ENCODE data around the gene HTN1.
"Not testable (repeated sequence)": the region's sequence is repeated elsewhere in the genome, so short reads cannot be mapped to it uniquely, and the experiment has no call there.

Gene HTN1

DNA sequence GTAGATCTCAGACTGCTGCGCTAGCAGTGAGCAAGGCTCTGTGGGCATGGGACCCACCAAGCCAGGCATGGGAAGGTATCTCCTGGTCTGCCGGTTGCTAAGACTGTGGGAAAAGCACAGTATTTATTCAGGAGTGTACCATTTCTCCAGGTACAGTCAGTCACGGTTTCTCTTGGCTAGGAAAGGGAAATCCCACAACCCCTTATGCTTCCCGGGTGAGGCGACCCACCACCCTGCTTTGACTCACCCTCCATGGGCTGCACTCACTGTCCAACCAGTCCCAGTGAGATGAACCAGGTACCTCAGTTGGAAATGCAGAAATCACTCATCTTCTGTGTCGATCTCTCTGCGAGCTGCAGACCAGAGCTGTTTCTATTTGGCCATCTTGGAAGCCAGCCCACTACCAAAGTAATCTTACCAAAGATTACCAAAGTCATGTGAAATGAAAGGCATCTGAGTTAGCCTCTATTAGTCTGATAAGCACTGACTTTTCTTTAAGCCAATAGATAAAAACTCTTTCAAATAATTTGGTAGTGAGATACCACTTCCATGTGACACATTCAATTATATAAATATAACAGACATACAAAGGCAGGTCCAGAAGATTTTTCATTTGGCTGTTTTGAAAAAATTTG, 8.5 kb upstream of the HTN1 start:
- H3K9me3 ChIP-seq (ENCODE audit: insufficient read depth, low read depth, low read length) = no peaks in the 10 kb centered on the region
- no peaks in the 10 kb centered on the region for H3K27me3 ChIP-seq (ENCODE audit: insufficient read depth, low read length, poor library complexity, severe bottlenecking)
- no peaks in the 10 kb centered on the region for H3F3A ChIP-seq (ENCODE audit: low read depth)
- no peaks in the 10 kb centered on the region for H4K20me1 ChIP-seq (ENCODE audit: insufficient read depth, low read length, poor library complexity, severe bottlenecking)
- TF ChIP-seq, protein P1, sequence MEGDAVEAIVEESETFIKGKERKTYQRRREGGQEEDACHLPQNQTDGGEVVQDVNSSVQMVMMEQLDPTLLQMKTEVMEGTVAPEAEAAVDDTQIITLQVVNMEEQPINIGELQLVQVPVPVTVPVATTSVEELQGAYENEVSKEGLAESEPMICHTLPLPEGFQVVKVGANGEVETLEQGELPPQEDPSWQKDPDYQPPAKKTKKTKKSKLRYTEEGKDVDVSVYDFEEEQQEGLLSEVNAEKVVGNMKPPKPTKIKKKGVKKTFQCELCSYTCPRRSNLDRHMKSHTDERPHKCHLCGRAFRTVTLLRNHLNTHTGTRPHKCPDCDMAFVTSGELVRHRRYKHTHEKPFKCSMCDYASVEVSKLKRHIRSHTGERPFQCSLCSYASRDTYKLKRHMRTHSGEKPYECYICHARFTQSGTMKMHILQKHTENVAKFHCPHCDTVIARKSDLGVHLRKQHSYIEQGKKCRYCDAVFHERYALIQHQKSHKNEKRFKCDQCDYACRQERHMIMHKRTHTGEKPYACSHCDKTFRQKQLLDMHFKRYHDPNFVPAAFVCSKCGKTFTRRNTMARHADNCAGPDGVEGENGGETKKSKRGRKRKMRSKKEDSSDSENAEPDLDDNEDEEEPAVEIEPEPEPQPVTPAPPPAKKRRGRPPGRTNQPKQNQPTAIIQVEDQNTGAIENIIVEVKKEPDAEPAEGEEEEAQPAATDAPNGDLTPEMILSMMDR (conservative IDR thresholded peaks at IDR 0.05; ENCODE audit: low read length) = no peak
- TF ChIP-seq EZH2phosphoT487 (IDR thresholded peaks at IDR 0.05; ENCODE audit: borderline replicate concordance) = no peak
- H3K79me2 ChIP-seq (ENCODE audit: insufficient read depth, low read length) = no peaks in the 10 kb centered on the region
- no peaks in the 10 kb centered on the region for H3K4me1 ChIP-seq (ENCODE audit: insufficient read depth, low read length, poor library complexity, severe bottlenecking)
- no peak overlapping the region for H3K9ac ChIP-seq (ENCODE audit: low read depth, low read length, poor library complexity, severe bottlenecking)
- no peak overlapping the region for H2AFZ ChIP-seq (ENCODE audit: low read length)
- H3K9me2 ChIP-seq (replicated peaks; ENCODE audit: low read depth, low read length) = no peaks in the 10 kb centered on the region
- H3K4me3 ChIP-seq (ENCODE audit: low read length, poor library complexity, severe bottlenecking) = no peak overlapping the region
- H3K36me3 ChIP-seq (ENCODE audit: insufficient read depth, low read length) = no peaks in the 10 kb centered on the region
- no peak overlapping the region for H3K4me2 ChIP-seq (ENCODE audit: low read depth, low read length, poor library complexity, severe bottlenecking)

DNA sequence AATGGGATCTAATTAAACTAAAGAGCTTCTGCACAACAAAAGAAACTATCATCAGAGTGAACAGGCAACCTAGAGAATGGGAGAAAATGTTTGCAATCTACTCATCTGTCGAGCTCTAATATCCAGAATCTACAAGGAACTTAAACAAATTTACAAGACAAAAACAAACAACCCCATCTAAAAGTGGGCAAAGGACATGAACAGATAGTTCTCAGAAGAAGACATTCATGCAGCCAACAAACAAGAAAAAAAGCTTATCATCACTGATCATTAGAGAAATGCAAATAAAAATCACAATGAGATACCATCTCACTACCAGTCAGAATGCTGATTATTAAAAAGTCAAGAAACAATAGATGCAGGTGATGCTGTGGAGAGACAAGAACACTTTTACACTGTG, 6.3 kb downstream of the HTN1 start:
- H3K4me2 ChIP-seq (ENCODE audit: low read depth, low read length, poor library complexity, severe bottlenecking); H3K36me3 ChIP-seq (ENCODE audit: insufficient read depth, low read length); H2AFZ ChIP-seq (ENCODE audit: low read length); H3K9me2 ChIP-seq (replicated peaks; ENCODE audit: low read depth, low read length); H3K4me1 ChIP-seq (ENCODE audit: insufficient read depth, low read length, poor library complexity, severe bottlenecking); H3K4me3 ChIP-seq (ENCODE audit: low read length, poor library complexity, severe bottlenecking); H3K9ac ChIP-seq (ENCODE audit: low read depth, low read length, poor library complexity, severe bottlenecking); H3F3A ChIP-seq (ENCODE audit: low read depth); H3K27me3 ChIP-seq (ENCODE audit: insufficient read depth, low read length, poor library complexity, severe bottlenecking); H3K9me3 ChIP-seq (ENCODE audit: insufficient read depth, low read depth, low read length); H4K20me1 ChIP-seq (ENCODE audit: insufficient read depth, low read length, poor library complexity, severe bottlenecking); H3K79me2 ChIP-seq (ENCODE audit: insufficient read depth, low read length): not testable (repeated sequence)

DNA sequence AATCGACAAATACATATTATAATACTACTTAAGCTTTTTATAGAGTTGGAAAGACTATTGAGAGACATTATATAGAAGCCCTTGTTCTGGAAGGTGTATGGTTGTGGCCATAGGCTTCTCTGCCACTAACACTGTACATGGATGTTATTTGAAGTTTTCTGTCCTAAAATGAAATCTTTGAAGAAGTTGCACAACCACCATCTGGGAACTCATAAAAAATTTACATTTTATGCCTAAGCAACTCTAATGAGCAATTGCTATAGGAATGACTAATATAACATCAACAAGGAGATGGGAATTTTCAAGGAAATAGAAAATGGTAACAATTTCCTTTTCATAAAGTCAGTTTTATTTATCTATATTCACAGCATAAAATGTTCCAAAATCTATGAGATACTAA, 7.4 kb downstream of the HTN1 start:
- no peak overlapping the region for H3K4me2 ChIP-seq (ENCODE audit: low read depth, low read length, poor library complexity, severe bottlenecking)
- TF ChIP-seq, protein P1 (conservative IDR thresholded peaks at IDR 0.05; ENCODE audit: low read length) = no peak
- no peak for TF ChIP-seq EZH2phosphoT487 (IDR thresholded peaks at IDR 0.05; ENCODE audit: borderline replicate concordance)
- no peaks in the 10 kb centered on the region for H3K27me3 ChIP-seq (ENCODE audit: insufficient read depth, low read length, poor library complexity, severe bottlenecking)
- no peaks in the 10 kb centered on the region for H3K9me3 ChIP-seq (ENCODE audit: insufficient read depth, low read depth, low read length)
- no peak overlapping the region for H3K9ac ChIP-seq (ENCODE audit: low read depth, low read length, poor library complexity, severe bottlenecking)
- no peak overlapping the region for H2AFZ ChIP-seq (ENCODE audit: low read length)
- H3K36me3 ChIP-seq (ENCODE audit: insufficient read depth, low read length) = no peaks in the 10 kb centered on the region
- no peaks in the 10 kb centered on the region for H3F3A ChIP-seq (ENCODE audit: low read depth)
- no peaks in the 10 kb centered on the region for H3K9me2 ChIP-seq (replicated peaks; ENCODE audit: low read depth, low read length)
- H3K4me3 ChIP-seq (ENCODE audit: low read length, poor library complexity, severe bottlenecking) = no peak overlapping the region
- no peaks in the 10 kb centered on the region for H3K79me2 ChIP-seq (ENCODE audit: insufficient read depth, low read length)
- no peaks in the 10 kb centered on the region for H3K4me1 ChIP-seq (ENCODE audit: insufficient read depth, low read length, poor library complexity, severe bottlenecking)
- H4K20me1 ChIP-seq (ENCODE audit: insufficient read depth, low read length, poor library complexity, severe bottlenecking) = no peaks in the 10 kb centered on the region

GRCh38 chr4:70059149-70059548, 8.9 kb downstream of the HTN1 start:
- H3K9me3 ChIP-seq (ENCODE audit: insufficient read depth, low read depth, low read length) = no peaks in the 10 kb centered on the region
- no peak overlapping the region for H3K4me2 ChIP-seq (ENCODE audit: low read depth, low read length, poor library complexity, severe bottlenecking)
- H3K36me3 ChIP-seq (ENCODE audit: insufficient read depth, low read length) = no peaks in the 10 kb centered on the region
- H3K27me3 ChIP-seq (ENCODE audit: insufficient read depth, low read length, poor library complexity, severe bottlenecking) = no peaks in the 10 kb centered on the region
- H2AFZ ChIP-seq (ENCODE audit: low read length) = no peak overlapping the region
- no peaks in the 10 kb centered on the region for H3F3A ChIP-seq (ENCODE audit: low read depth)
- H3K4me1 ChIP-seq (ENCODE audit: insufficient read depth, low read length, poor library complexity, severe bottlenecking) = no peaks in the 10 kb centered on the region
- TF ChIP-seq, protein P1 (conservative IDR thresholded peaks at IDR 0.05; ENCODE audit: low read length) = no peak
- TF ChIP-seq EZH2phosphoT487 (IDR thresholded peaks at IDR 0.05; ENCODE audit: borderline replicate concordance) = no peak
- H3K4me3 ChIP-seq (ENCODE audit: low read length, poor library complexity, severe bottlenecking) = no peak overlapping the region
- H3K9ac ChIP-seq (ENCODE audit: low read depth, low read length, poor library complexity, severe bottlenecking) = no peak overlapping the region
- H4K20me1 ChIP-seq (ENCODE audit: insufficient read depth, low read length, poor library complexity, severe bottlenecking) = no peaks in the 10 kb centered on the region
- no peaks in the 10 kb centered on the region for H3K79me2 ChIP-seq (ENCODE audit: insufficient read depth, low read length)
- H3K9me2 ChIP-seq (replicated peaks; ENCODE audit: low read depth, low read length) = no peaks in the 10 kb centered on the region
